Activated CD8-positive, alpha-beta T cell treated with anti-CD3 and anti-CD28 coated beads for 36 hours (primary cell): ENCODE data around the gene SPECC1. TPM values are rescaled to one million over a fixed set of nuclear protein-coding genes. Genes with fewer than 3 reads are reported as not detected.

Experiments used
- ATAC-seq: fragments of 200-7000 bp; cut with Tn5 transposase; one replicate; pipeline ENCODE4 v1.10.0; 2021; ENCODE audit warnings: mild to moderate bottlenecking, moderate library complexity
- CTCF ChIA-PET: fragments of 350-600 bp; sonication (Branson Sonifier 250); formaldehyde crosslinking; loops from one replicate; lab custom pipeline; 2021; ENCODE audit warnings: antibody characterized with exemption; lab: Charles Lee
- POLR2A ChIA-PET: fragments of 350-600 bp; sonication (Branson Sonifier 250); formaldehyde crosslinking; loops from one replicate; lab custom pipeline; 2021; ENCODE audit warnings: antibody characterized with exemption; lab: Charles Lee
- DNase-seq: peaks from one replicate; pipeline ENCODE4 v3.0.0-alpha.2; 2020
- H3K27ac Mint-ChIP-seq: one replicate; pipeline ENCODE4 v1.8.0; 2021; ENCODE audit warnings: mild to moderate bottlenecking, mixed read lengths
- H3K27me3 Mint-ChIP-seq: one replicate; pipeline ENCODE4 v1.8.0; 2021; ENCODE audit warnings: mixed read lengths
- H3K36me3 Mint-ChIP-seq: one replicate; pipeline ENCODE4 v1.8.0; 2021; ENCODE audit warnings: low read depth, mixed read lengths
- H3K4me1 Mint-ChIP-seq: one replicate; pipeline ENCODE4 v1.8.0; 2021; ENCODE audit warnings: low read depth, mixed read lengths
- H3K4me3 Mint-ChIP-seq: one replicate; pipeline ENCODE4 v1.8.0; 2021; ENCODE audit warnings: mild to moderate bottlenecking, moderate library complexity, mixed read lengths
- H3K9me3 Mint-ChIP-seq: one replicate; pipeline ENCODE4 v1.8.0; 2021; ENCODE audit warnings: mixed read lengths
- CTCF ChIP-seq: fragments of 200-600 bp; IDR thresholded peaks from one replicate; pipeline ENCODE4 v1.8.0; 2022; ENCODE audit warnings: antibody characterized with exemption, mild to moderate bottlenecking
- intact Hi-C: fragments of 100-400 bp; cut with micrococcal nuclease; formaldehyde crosslinking; loops from one replicate; pipeline ENCODE4 v1.10.0; 2022
- total RNA-seq, 2 experiments: library from RNA; stranded (reverse); gene quantifications; one replicate each; pipeline ENCODE4 v1.2.3, GENCODE V29; 2021

Gene SPECC1
- total RNA-seq, 2 experiments from 2014 or later, result 9.9 to 10.3 TPM

- ChIA-PET POLR2A (no interaction called here), CTCF (no interaction called here)
- Mint-ChIP-seq H3K27me3 (no peaks in the 10 kb centered on the region), H3K4me3 (no peak overlapping the region), H3K4me1 (no peaks in the 10 kb centered on the region), H3K9me3 (no peaks in the 10 kb centered on the region), H3K36me3 (no peaks in the 10 kb centered on the region), H3K27ac (no peak overlapping the region)
- intact Hi-C loops, result no loop called here
- no peak for DNase-seq
- no peak for ATAC-seq
- no peak for TF ChIP-seq CTCF
Measured at GRCh38 chr17:20170085-20170484, 160.9 kb downstream of the SPECC1 start.

GRCh38 chr17:20171741-20172365, 162.7 kb downstream of the SPECC1 start:
- POLR2A ChIA-PET, result no interaction called here
- no peak for ATAC-seq
- Mint-ChIP-seq H3K9me3 (no peaks in the 10 kb centered on the region), H3K4me1 (no peaks in the 10 kb centered on the region), H3K4me3 (no peak overlapping the region), H3K27ac (no peak overlapping the region), H3K36me3 (no peaks in the 10 kb centered on the region), H3K27me3 (no peaks in the 10 kb centered on the region)
- TF ChIP-seq CTCF, result no peak
- CTCF ChIA-PET, result no interaction called here
- intact Hi-C loops, result no loop called here
- DNase-seq, result no peak

DNA sequence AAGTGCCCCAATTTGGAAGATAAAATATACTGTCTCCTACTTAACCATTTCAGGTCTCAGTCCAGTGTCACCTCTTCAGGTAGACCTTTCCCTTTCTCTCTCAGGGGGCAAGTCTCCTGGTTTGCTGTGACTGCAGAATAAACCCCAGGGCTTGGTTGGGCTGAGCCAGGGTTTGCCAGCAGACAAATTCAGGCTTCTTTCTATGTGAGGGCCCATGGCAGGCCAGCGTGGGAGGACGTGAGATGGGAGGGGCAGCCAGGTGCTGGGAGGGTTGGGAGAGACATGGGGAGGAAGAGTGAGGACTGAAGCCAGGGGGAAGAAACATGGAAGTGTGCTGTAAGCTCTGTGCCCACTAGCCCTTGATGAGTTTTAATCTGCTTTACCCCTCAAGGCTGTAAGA, 163.2 kb downstream of the SPECC1 start:
- Mint-ChIP-seq H3K4me1 (no peaks in the 10 kb centered on the region), H3K36me3 (no peaks in the 10 kb centered on the region), H3K4me3 (no peak overlapping the region), H3K27ac (no peak overlapping the region), H3K27me3 (no peaks in the 10 kb centered on the region), H3K9me3 (no peaks in the 10 kb centered on the region)
- ChIA-PET CTCF (no interaction called here), POLR2A (no interaction called here)
- intact Hi-C loops, result no loop called here
- no peak for ATAC-seq
- DNase-seq, result no peak
- no peak for TF ChIP-seq CTCF

DNA sequence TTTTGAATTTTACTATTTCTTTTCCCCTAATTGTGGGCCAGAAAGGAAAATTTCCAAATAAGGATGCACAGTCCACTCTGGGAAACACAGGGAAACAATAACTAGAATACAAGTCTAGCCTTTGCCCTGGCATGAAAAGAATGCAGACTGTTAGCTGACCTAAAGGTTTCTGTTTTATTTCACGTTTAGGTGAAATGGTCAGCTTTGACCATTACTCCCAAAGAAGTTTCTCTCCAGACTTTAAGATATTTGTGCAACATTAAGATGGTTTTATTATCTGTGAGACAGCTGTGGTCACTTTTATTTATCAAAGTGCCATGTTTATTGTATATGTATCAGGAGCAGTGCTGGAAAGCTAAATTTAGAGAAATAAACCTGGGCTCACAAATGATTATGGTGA, 163.9 kb downstream of the SPECC1 start:
- no peaks in the 10 kb centered on the region for H3K4me1 Mint-ChIP-seq
- no peaks in the 10 kb centered on the region for H3K9me3 Mint-ChIP-seq
- TF ChIP-seq CTCF, result no peak
- ATAC-seq (no peak), DNase-seq (no peak)
- POLR2A ChIA-PET, result interaction anchor here (1.3 kb wide), 1 partner anchor 10 kb away, joined by 3 read pairs; no protein-coding TSS in a partner anchor
- peaks cover under 1% of the 10 kb centered on the region for H3K27me3 Mint-ChIP-seq
- CTCF ChIA-PET, result no interaction called here
- H3K27ac Mint-ChIP-seq, result no peak overlapping the region
- H3K36me3 Mint-ChIP-seq, result no peaks in the 10 kb centered on the region
- intact Hi-C loops, result no loop called here
- no peak overlapping the region for H3K4me3 Mint-ChIP-seq

DNA sequence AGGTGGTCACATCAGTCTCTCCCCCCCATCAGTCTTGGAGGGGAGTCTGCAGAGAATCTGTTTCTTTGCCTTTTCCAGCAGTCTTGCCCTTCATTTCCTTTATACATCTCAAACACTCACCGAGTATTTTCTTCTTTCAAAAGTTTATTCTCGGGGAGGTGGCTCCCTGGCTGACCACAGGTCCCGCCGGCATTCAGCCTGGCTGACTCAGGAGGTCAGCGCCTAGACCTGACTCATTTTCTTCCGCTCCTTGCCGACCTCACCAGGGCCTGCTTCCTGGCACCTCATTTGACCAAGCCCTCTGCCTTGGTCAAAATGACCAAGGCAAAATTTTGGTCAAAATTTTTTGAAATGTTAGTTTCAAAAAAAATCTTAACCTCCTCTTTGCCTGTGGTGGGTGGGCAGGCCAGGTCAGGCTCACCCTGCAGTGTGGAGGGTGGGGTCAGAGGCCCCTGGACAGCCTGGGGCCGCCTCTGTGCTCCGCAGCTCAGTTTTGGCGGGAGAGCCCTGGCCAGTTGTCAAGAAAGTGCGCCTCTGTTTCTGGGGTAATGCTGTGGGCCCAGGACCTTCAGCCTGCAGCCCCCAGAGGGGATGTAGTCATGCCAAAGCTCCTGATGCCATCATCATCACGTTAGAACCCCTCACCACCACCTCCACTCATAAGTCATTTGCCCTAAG, 165.6 kb downstream of the SPECC1 start:
- H3K27ac Mint-ChIP-seq, result no peak overlapping the region
- no peaks in the 10 kb centered on the region for H3K4me1 Mint-ChIP-seq
- TF ChIP-seq CTCF, result no peak

More for the DNA sequence above, 165.6 kb downstream of the SPECC1 start:
- CTCF ChIA-PET, result no interaction called here
- ATAC-seq (no peak), DNase-seq (no peak)
- Mint-ChIP-seq H3K4me3 (no peak overlapping the region), H3K36me3 (no peaks in the 10 kb centered on the region), H3K27me3 (peaks cover 3% of the 10 kb centered on the region), H3K9me3 (no peaks in the 10 kb centered on the region)
- POLR2A ChIA-PET, result no interaction called here
- intact Hi-C loops, result no loop called here
